Upper lobe of right lung (tissue), 1 donor: Measurements from ENCODE around the gene QRICH1. TPM values are rescaled to one million over a fixed set of nuclear protein-coding genes. Genes with fewer than 3 reads are reported as not detected.
A peak's percentile ranks its signal among the peaks of the same experiment; 100 is the strongest.

Experiments used
- ATAC-seq: fragments of 200-7000 bp; cut with Tn5 transposase; one replicate; pipeline ENCODE4 v1.9.1; 2020; ENCODE audit warnings: mild to moderate bottlenecking, moderate library complexity
- DNase-seq: peaks from one replicate; pipeline ENCODE4 v3.0.0-alpha.2; 2020
- H3K27ac ChIP-seq: fragments of 200-600 bp; one replicate; pipeline ENCODE4 v1.8.0; 2022
- H3K27me3 ChIP-seq: fragments of 200-600 bp; one replicate; pipeline ENCODE4 v1.8.0; 2022; ENCODE audit warnings: mild to moderate bottlenecking
- H3K36me3 ChIP-seq: fragments of 200-600 bp; one replicate; pipeline ENCODE4 v1.8.0; 2022
- H3K4me1 ChIP-seq: fragments of 200-600 bp; one replicate; pipeline ENCODE4 v1.8.0; 2022
- H3K4me3 ChIP-seq: fragments of 200-600 bp; one replicate; pipeline ENCODE4 v1.8.0; 2022; ENCODE audit warnings: mild to moderate bottlenecking
- H3K9me3 ChIP-seq: fragments of 200-600 bp; one replicate; pipeline ENCODE4 v1.8.0; 2022
- intact Hi-C: fragments of 100-400 bp; cut with DNase I; formaldehyde crosslinking; loops from one replicate; pipeline ENCODE4 v1.11.0; 2022
- total RNA-seq: library from RNA; stranded (reverse); fragmentation: NEBNext Ultra II Directional; extraction: Animal tissue kit (Norgen Biotek cat#: 25700); gene quantifications from one replicate; pipeline ENCODE4 v1.2.1, GENCODE V29; 2021
- TF ChIP-seq, protein P1 (sequence below): fragments of 200-600 bp; IDR thresholded peaks from one replicate; pipeline ENCODE4 v1.8.0; 2022; ENCODE audit warnings: antibody characterized with exemption
- donor health status: DM: no; HTN: yes; CAD: no; lungs with severe emphysema.

Gene QRICH1
- total RNA-seq, 1 donor from 2014 or later, result 83.9 TPM

GRCh38 chr3:49081429-49081828, 12.4 kb downstream of the QRICH1 start:
- TF ChIP-seq, protein P1, sequence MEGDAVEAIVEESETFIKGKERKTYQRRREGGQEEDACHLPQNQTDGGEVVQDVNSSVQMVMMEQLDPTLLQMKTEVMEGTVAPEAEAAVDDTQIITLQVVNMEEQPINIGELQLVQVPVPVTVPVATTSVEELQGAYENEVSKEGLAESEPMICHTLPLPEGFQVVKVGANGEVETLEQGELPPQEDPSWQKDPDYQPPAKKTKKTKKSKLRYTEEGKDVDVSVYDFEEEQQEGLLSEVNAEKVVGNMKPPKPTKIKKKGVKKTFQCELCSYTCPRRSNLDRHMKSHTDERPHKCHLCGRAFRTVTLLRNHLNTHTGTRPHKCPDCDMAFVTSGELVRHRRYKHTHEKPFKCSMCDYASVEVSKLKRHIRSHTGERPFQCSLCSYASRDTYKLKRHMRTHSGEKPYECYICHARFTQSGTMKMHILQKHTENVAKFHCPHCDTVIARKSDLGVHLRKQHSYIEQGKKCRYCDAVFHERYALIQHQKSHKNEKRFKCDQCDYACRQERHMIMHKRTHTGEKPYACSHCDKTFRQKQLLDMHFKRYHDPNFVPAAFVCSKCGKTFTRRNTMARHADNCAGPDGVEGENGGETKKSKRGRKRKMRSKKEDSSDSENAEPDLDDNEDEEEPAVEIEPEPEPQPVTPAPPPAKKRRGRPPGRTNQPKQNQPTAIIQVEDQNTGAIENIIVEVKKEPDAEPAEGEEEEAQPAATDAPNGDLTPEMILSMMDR, result no peak
- DNase-seq (no peak), ATAC-seq (no peak)
- Histone ChIP-seq H3K36me3 (peaks cover 30% of the 10 kb centered on the region), H3K27me3 (no peaks in the 10 kb centered on the region), H3K4me3 (no peak overlapping the region), H3K9me3 (no peaks in the 10 kb centered on the region), H3K27ac (no peak overlapping the region), H3K4me1 (no peaks in the 10 kb centered on the region)
- intact Hi-C loops, result no loop called here

- Histone ChIP-seq H3K4me3 (no peak overlapping the region), H3K27me3 (no peaks in the 10 kb centered on the region), H3K9me3 (no peaks in the 10 kb centered on the region), H3K27ac (no peak overlapping the region), H3K36me3 (peaks cover 51% of the 10 kb centered on the region), H3K4me1 (no peaks in the 10 kb centered on the region)
- ATAC-seq (no peak), DNase-seq (no peak)
- TF ChIP-seq, protein P1, result no peak
- intact Hi-C loops, result no loop called here
These were observed 14.6 kb downstream of the QRICH1 start for GRCh38 chr3:49079270-49079669.

GRCh38 chr3:49076646-49077045, 17.2 kb downstream of the QRICH1 start:
- ATAC-seq, result no peak
- no peak for DNase-seq
- TF ChIP-seq, protein P1, result no peak
- Histone ChIP-seq H3K27me3 (no peaks in the 10 kb centered on the region), H3K36me3 (peaks cover 78% of the 10 kb centered on the region), H3K9me3 (no peaks in the 10 kb centered on the region), H3K4me3 (no peak overlapping the region), H3K27ac (no peak overlapping the region), H3K4me1 (no peaks in the 10 kb centered on the region)
- intact Hi-C loops, result no loop called here

DNA sequence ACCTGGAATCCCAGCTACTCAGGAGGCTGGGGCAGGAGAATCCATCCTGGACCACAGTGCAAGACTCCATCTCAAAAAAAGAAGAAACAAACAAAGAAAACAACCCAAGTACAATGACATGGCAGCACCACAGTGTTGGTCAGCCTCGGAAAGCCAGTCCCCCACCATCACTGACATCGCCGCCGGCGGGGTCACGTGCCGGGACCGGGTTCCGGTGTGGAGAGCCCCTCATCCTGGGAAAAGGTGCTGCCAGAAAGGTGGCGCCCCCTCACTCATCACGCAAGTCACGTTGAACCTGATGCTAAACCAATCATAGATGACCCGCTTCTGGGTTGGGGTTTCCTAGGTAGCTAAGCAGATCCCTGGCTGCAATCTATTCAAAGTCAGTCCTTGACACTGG, 17.8 kb downstream of the QRICH1 start:
- H3K27ac ChIP-seq, result no peak overlapping the region
- no peaks in the 10 kb centered on the region for H3K9me3 ChIP-seq
- H3K36me3 ChIP-seq, result peaks cover 83% of the 10 kb centered on the region
- TF ChIP-seq, protein P1, result no peak
- H3K4me1 ChIP-seq, result no peaks in the 10 kb centered on the region
- H3K27me3 ChIP-seq, result no peaks in the 10 kb centered on the region
- ATAC-seq, result no peak
- no peak for DNase-seq
- H3K4me3 ChIP-seq, result no peak overlapping the region
- intact Hi-C loops, result no loop called here

DNA sequence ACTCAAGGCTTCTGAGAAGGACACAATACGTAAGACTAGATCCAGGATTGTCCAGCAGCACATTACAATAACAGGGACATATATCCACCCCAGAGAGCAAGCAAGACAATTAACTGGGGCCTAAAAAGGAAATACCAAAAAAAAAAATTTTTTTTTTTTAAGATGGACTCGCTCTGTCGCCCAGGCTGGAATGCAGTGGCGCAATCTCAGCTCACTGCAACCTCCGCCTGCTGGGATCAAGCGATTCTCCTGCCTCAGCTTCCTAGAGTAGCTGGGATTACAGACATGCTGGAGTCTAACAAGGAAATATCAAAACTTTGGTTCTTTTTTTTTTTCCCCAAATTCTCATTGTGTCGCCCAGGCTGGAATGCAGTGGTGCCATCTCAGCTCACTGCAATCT, 35.9 kb downstream of the QRICH1 start:
- H3K27ac ChIP-seq, result no peak overlapping the region
- H3K36me3 ChIP-seq, result peaks cover 53% of the 10 kb centered on the region

DNA sequence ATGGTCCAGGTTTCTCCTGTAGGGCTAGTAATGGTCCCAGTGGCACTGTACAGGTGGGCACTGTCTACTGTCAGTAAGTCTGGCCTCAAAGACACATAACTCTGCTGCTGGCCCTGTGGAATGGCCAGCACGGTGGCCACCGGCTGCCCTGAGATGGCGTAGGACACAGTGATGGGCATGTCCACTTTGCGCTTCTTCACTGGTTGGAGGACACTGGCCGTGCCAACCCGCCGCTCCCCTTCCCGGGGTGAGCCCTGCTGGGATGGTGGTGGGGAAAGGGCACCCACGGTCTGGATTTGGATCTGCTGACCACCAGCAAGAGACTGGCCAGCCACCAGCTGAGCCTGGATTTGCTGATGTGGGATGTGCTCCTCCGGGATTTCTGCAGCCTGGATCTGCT, 36.6 kb downstream of the QRICH1 start:
- no peaks in the 10 kb centered on the region for H3K9me3 ChIP-seq
- DNase-seq, result no peak
- intact Hi-C loops, result no loop called here
- no peaks in the 10 kb centered on the region for H3K4me1 ChIP-seq
- TF ChIP-seq, protein P1, result no peak
- ATAC-seq, result peak; percentile 20
- H3K4me3 ChIP-seq, result no peak overlapping the region
- H3K27ac ChIP-seq, result no peak overlapping the region
- no peaks in the 10 kb centered on the region for H3K27me3 ChIP-seq
- H3K36me3 ChIP-seq, result peaks cover 57% of the 10 kb centered on the region

More for the DNA sequence above, 35.9 kb downstream of the QRICH1 start:
- no peak for DNase-seq
- intact Hi-C loops, result no loop called here
- Histone ChIP-seq H3K4me3 (no peak overlapping the region), H3K27me3 (no peaks in the 10 kb centered on the region), H3K4me1 (no peaks in the 10 kb centered on the region), H3K9me3 (no peaks in the 10 kb centered on the region)
- ATAC-seq, result no peak
- TF ChIP-seq, protein P1, result no peak
